ENCODE data around the gene UBAC1. TPM values are rescaled to one million over a fixed set of nuclear protein-coding genes. Genes with fewer than 3 reads are reported as not detected.

The UBAC1 gene
- total RNA-seq, 1 donor = 23.0 TPM

DNA sequence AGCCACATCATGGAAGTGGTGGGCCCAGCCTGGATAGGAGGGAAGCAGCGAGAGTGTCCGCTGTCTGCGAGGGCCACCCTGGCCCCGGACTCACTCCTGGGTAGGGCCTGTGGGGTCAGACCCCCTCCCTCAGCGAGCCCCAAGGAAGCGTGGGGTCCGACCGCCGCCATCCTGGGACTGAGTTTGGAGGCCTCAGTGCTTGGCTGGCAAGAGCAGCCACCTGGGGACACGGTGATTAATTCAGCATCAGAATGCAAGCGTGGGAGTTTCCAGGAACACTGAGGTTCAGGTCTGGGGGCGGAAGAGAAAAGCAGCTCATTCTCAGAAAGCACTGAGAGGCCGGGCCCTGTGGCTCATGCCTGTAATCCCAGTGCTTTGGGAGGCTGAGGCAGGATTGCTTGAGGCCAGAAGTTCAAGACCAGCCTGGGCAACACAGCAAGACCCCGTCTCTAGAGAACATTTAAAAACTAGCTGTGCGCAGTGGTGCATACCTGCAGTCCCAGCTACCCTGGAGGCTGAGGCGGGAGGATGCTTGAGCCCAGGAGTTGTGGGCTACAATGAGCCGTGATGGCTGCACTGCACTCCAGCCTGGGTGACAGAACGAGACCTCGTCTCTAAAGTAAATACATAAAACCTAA lies 35.6 kb downstream of the UBAC1 start:
- DNase-seq (ENCODE audit: low read depth) = no peak
- H3K4me3 ChIP-seq (ENCODE audit: low read depth, low read length) = no peak overlapping the region
- TF ChIP-seq, protein P1, sequence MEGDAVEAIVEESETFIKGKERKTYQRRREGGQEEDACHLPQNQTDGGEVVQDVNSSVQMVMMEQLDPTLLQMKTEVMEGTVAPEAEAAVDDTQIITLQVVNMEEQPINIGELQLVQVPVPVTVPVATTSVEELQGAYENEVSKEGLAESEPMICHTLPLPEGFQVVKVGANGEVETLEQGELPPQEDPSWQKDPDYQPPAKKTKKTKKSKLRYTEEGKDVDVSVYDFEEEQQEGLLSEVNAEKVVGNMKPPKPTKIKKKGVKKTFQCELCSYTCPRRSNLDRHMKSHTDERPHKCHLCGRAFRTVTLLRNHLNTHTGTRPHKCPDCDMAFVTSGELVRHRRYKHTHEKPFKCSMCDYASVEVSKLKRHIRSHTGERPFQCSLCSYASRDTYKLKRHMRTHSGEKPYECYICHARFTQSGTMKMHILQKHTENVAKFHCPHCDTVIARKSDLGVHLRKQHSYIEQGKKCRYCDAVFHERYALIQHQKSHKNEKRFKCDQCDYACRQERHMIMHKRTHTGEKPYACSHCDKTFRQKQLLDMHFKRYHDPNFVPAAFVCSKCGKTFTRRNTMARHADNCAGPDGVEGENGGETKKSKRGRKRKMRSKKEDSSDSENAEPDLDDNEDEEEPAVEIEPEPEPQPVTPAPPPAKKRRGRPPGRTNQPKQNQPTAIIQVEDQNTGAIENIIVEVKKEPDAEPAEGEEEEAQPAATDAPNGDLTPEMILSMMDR (IDR thresholded peaks at IDR 0.05; ENCODE audit: insufficient read depth, low read length) = no peak

DNA sequence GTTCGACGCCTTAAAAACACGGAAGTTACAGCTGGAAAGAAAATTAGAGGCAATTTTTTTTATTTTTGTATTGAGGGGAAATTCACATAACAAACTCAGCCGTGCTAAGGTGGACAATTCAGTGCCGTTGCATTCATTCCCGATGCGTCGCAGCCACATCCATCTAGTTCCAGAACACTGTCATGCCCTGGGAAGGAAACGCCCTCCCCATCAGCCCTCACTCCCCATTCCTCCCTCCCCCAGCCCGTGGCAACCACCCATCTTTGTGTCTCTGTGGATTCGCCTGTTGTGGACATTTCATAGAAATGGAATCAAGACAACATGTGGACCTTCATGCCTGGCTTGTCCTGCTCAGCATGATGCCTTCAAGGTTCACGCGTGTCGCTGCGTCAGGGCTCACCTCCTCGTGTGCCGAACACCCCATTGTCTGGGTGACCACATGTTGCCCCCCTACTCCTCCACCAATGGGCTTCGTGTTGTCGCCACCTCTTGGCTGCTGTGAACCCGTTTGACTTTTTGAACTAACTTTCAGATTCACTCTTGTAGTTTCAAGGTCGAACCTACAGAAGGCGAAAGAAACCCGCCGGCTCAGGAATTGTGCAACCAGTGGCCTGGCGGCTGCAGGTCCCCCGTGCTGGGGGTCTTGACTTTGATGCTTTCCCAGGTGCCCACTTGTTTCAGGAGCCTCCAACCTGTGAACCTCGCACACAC lies 36.4 kb downstream of the UBAC1 start:
- H3K4me3 ChIP-seq (ENCODE audit: low read depth, low read length) = no peak overlapping the region
- TF ChIP-seq, protein P1 (IDR thresholded peaks at IDR 0.05; ENCODE audit: insufficient read depth, low read length) = no peak
- no peak for DNase-seq (ENCODE audit: low read depth)

DNA sequence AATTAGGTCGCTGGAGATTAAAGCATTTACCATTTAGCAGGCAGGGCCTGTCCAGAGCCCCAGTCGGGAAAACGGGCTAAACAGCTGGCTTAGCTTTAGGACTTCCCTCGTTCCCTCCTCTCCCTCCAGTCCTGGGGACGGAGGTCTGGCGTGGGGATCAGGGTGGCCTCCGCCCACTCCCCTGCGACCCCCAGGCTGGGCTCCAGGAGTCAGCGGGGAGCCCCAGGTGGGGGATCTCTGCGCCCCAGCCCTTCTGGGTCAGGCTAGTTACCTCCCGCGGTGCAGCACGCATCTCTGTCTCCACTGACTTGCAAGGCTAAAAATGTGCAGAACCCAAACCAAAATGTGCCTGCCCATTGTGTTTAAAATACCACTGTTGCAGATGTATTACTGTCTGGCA lies 37.7 kb downstream of the UBAC1 start:
- no peak overlapping the region for H3K4me3 ChIP-seq (ENCODE audit: low read depth, low read length)
- TF ChIP-seq, protein P1 (IDR thresholded peaks at IDR 0.05; ENCODE audit: insufficient read depth, low read length) = no peak
- DNase-seq (ENCODE audit: low read depth) = no peak

DNA sequence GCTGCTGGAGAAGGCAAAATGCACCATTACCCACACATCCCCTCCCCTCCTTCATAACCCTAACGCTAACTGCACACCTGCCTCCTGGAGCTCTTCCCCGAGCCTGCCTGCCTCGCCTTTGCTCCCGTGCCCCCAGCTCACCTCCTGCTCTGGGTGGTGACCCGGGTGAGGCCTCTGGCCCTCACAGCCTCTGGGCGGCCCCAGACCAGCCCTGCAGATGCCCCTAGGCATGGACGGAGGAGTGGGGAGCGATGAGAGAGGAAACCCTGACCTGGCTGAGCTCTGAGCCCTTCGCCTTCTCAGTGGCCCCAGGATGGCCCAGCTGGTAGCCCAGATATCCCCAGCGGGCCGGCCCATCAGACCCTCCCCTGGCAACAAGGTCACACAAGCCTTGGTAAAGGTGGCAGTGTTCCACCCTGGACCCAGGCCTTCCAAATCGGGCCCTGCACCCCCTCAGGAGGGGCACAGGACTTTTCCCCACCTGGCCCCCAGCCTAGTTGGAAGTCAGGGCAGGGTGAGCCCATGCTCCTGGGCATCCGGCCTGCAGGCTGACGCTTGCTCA lies 39.3 kb downstream of the UBAC1 start:
- no peak overlapping the region for H3K4me3 ChIP-seq (ENCODE audit: low read depth, low read length)
- no peak for DNase-seq (ENCODE audit: low read depth)
- TF ChIP-seq, protein P1 (IDR thresholded peaks at IDR 0.05; ENCODE audit: insufficient read depth, low read length) = no peak

DNA sequence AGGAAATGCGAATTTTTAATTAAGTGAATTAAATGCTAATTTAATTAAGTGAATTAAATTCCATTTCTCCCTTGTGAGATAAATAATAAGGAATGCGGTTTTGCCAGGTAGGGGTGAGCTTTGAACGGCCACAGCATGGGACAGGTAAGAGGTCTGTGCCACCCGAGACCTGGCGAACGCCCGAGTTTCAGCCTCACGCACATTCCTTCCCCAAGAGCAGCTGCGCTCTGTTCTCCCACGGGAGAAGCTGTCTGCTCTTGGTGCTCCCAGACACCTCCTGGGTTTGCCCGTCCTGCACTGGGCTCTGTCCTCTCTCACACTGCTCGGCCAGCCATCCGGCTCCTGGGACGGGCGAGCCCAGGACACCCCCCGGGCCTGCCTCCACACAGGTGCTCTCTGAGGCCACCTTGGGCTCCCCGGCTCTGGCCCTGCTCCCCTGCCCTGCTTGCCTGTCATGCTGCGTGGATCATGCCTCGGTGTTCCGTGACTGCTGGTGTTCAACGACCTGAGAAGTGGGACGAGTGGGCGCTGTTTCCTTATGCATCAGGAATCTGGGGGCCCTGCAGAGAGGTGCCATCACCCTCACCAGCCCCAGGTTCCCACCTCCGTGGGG lies 40.1 kb downstream of the UBAC1 start:
- H3K4me3 ChIP-seq (ENCODE audit: low read depth, low read length) = no peak overlapping the region
- TF ChIP-seq, protein P1 (IDR thresholded peaks at IDR 0.05; ENCODE audit: insufficient read depth, low read length) = no peak
- no peak for DNase-seq (ENCODE audit: low read depth)

DNA sequence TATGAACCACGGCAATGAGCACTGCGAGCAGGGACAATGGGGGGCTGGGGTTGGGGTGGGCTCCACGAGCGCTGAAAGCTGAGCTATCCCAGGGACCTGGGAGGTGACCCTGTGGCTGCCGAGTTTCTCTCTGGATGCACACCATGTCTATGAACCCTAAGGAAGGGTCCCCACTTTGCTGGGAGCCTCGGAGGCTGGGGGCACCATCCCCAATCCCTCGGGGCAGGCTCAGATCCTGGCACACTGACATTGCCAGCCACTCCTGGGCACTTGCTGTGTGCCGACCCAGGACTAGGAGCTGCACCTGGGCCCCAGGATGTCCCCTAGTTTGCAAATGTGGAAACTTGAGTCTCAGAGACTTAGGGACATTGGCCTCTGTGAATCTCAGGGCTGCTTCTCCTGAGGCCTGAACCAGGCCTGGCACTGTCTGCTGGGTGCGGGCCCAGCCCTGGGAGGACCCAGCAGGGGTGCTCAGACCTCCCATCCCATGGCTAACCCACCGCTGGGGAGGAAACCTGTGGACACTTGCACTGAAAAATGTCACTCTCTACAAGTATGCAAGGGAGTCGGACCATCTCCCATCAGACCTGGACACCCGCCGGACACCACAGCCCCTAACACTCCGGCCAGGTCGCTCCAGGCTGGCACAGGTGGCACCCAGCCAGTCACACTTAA lies 40.8 kb downstream of the UBAC1 start:
- no peak for DNase-seq (ENCODE audit: low read depth)
- no peak overlapping the region for H3K4me3 ChIP-seq (ENCODE audit: low read depth, low read length)
- TF ChIP-seq, protein P1 (IDR thresholded peaks at IDR 0.05; ENCODE audit: insufficient read depth, low read length) = no peak
